Mesendoderm (in vitro differentiated cells): ENCODE measurements around the gene PLXND1.
A peak's percentile ranks its signal among the peaks of the same experiment; 100 is the strongest.

ENCODE experiments used
- DNase-seq: peaks from one replicate; pipeline ENCODE4 v3.0.0; 2013
- H2AK5ac ChIP-seq: 2 replicates; pipeline ENCODE4 v1.6.1; 2013; ENCODE audit warnings: low read length, inconsistent platforms
- H2BK120ac ChIP-seq: 2 replicates; pipeline ENCODE4 v1.6.1; 2013; ENCODE audit warnings: low read depth, mild to moderate bottlenecking, low read length, moderate library complexity, mixed read lengths
- H2BK15ac ChIP-seq: replicated peaks from 2 replicates; pipeline ENCODE4 v1.6.1; 2013; ENCODE audit warnings: low read depth, mild to moderate bottlenecking, moderate library complexity
- H2BK5ac ChIP-seq: 2 replicates; pipeline ENCODE4 v1.6.1; 2013; ENCODE audit warnings: low read length, inconsistent platforms
- H3K18ac ChIP-seq: 2 replicates; pipeline ENCODE4 v1.6.1; 2013; ENCODE audit warnings: mild to moderate bottlenecking, low read length, mixed read lengths
- H3K23ac ChIP-seq: one replicate; pipeline ENCODE4 v1.6.1; 2013; ENCODE audit warnings: low read length
- H3K27ac ChIP-seq: 2 replicates; pipeline ENCODE4 v1.5.1; 2013; ENCODE audit warnings: low read depth, mild to moderate bottlenecking, inconsistent platforms, low read length, moderate library complexity
- H3K27me3 ChIP-seq: 2 replicates; pipeline ENCODE4 v1.6.1; 2013; ENCODE audit warnings: low read length, control low read depth, mild to moderate bottlenecking, inconsistent platforms; ENCODE audit not compliant: insufficient read depth, poor library complexity
- H3K36me3 ChIP-seq: 2 replicates; pipeline ENCODE4 v1.6.1; 2013; ENCODE audit warnings: low read length, inconsistent platforms; ENCODE audit not compliant: control insufficient read depth, insufficient read depth
- H3K4ac ChIP-seq: one replicate; pipeline ENCODE4 v1.6.1; 2013; ENCODE audit warnings: low read depth, mild to moderate bottlenecking, low read length, moderate library complexity
- H3K4me1 ChIP-seq: 2 replicates; pipeline ENCODE4 v1.6.1; 2013; ENCODE audit warnings: low read depth, low read length, inconsistent platforms; ENCODE audit not compliant: control insufficient read depth
- H3K4me2 ChIP-seq: 2 replicates; pipeline ENCODE4 v1.6.1; 2013; ENCODE audit warnings: low read length
- H3K4me3 ChIP-seq: 2 replicates; pipeline ENCODE4 v1.5.1; 2013; ENCODE audit warnings: mild to moderate bottlenecking, low read length
- H3K56ac ChIP-seq: one replicate; pipeline ENCODE4 v1.6.1; 2013; ENCODE audit warnings: low read length
- H3K79me1 ChIP-seq: 2 replicates; pipeline ENCODE4 v1.6.1; 2013; ENCODE audit warnings: low read length, inconsistent platforms
- H3K79me2 ChIP-seq: 2 replicates; pipeline ENCODE4 v1.6.1; 2013; ENCODE audit warnings: mild to moderate bottlenecking, low read length; ENCODE audit not compliant: control insufficient read depth, insufficient read depth
- H3K9ac ChIP-seq: 2 replicates; pipeline ENCODE4 v1.6.1; 2013; ENCODE audit warnings: low read length, inconsistent platforms
- H4K5ac ChIP-seq: one replicate; pipeline ENCODE4 v1.6.1; 2013; ENCODE audit warnings: low read length
- H4K8ac ChIP-seq: one replicate; pipeline ENCODE4 v1.6.1; 2013; ENCODE audit warnings: low read depth, mild to moderate bottlenecking, control low read depth, low read length, moderate library complexity
- WGBS: extraction: QIAGEN DNeasy Blood & Tissue Kit; methylation state at CpG from one replicate; pipeline ENCODE4 v1.1.7; 2013; ENCODE audit warnings: low lambda C conversion rate, missing lambda C conversion rate; ENCODE audit not compliant: insufficient coverage; ENCODE audit errors: extremely low coverage; 5-methylcytosine and 5-hydroxymethylcytosine counted together

PLXND1 gene

DNA sequence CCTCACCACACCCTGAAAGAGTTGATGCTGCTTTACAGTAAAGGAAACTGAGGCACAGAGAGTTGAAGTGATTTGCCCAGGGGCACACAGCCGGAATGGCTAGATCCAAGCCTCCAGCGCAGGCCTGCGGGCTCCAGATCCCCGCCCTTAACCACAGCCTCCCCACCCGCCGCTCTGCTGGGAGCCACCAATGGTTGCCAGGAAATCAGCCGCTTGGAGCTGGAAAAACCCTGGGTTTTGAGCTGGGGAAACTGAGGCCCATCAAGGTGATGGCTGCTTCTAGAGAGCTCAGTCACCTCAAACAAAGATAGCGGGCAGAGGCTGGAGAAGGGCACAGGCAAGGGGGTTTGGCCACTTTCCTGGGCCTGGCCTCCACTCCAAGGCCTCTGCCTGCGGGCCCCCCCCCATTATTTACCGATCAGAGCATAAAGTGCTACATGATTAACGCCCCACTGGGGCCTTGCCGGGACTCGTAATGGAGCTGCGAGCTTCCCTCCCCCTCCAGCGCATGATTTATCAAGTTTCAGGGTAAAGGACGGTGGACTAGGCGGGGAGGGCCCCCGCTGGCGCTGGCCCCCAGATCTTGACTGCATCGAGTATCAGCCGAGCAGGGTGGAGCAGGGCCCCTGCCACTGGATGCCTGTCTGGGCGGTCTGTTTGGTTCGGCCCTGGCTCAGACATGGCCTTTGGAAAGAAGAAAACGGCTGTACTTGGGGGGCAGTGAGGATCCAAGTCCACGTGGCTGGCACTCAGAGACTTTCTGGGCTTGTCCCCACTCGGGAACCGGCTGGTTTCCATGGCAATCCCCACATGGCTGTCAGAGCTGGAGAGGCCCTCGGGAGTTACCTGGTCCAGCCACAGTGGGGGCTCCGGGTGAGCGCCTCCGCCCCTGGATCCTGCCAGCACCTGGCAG, 9.1 kb downstream of the PLXND1 start:
- Histone ChIP-seq H3K4ac (no peak overlapping the region), H3K79me1 (peaks cover 25% of the 10 kb centered on the region), H2AK5ac (no peak overlapping the region), H4K5ac (no peak overlapping the region), H3K4me3 (no peak overlapping the region), H3K18ac (peak overlapping the region; percentile 53), H3K27me3 (no peaks in the 10 kb centered on the region), H2BK15ac (no peak overlapping the region), H3K79me2 (peaks cover 75% of the 10 kb centered on the region), H2BK5ac (peak overlapping the region; percentile 22), H2BK120ac (no peak overlapping the region), H3K4me1 (peaks cover 36% of the 10 kb centered on the region), H3K9ac (peak overlapping the region; percentile 58), H4K8ac (no peak overlapping the region), H3K56ac (peak overlapping the region; percentile 76), H3K23ac (no peak overlapping the region), H3K27ac (peak overlapping the region; percentile 74), H3K36me3 (no peaks in the 10 kb centered on the region), H3K4me2 (no peak overlapping the region)
- DNase-seq, result no peak
- WGBS, result no CpG with 5 or more reads among the region's 31 CpGs

DNA sequence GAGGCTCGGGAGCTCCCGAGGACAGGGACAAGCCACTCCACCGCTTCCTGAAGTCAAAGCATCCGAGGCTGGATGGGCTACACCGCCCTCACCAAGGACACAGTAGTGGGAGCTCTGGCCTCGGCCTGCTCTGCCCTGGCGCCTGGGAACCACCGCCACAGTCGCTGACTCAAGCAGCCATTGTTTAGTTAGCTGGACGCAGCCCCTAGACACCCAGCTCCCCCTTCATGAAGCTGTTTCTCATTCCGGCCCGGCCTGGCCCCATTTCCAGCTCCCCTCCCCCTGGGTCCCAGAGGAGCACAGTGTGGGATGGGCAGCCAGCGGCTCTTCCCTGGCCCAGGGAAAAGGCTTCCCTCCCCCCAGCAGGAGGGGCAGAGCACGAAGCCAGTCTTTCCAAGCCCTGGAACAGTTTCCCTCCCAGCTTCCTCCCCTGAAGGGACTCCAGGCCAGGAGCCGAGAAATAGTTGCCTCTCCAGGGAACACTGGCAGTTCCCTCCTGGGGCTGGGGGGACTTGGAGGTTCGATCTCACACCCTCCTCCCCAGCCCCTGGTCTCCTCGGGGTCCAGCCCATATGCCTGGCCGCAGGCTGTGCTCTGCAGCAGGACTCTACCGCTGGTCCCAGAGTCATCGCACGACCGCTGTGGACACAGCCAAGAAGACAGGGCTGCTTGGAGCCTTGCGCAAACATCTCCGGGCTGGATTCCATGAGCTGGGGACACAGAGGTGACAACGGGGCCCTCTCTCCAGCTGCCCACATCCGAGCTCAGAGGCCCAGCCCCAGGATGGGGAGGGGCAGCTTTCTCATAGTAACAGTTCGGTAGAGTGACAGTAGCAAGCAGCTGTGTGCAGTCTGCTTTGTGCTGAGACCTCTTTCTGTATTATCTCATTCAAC, 10.0 kb downstream of the PLXND1 start:
- H3K18ac ChIP-seq, result peak overlapping the region; percentile 53
- H3K4me3 ChIP-seq, result no peak overlapping the region
- H3K79me1 ChIP-seq, result peaks cover 21% of the 10 kb centered on the region
- H2BK15ac ChIP-seq, result no peak overlapping the region
- H3K27ac ChIP-seq, result peak overlapping the region; percentile 74
- no peak overlapping the region for H3K23ac ChIP-seq
- H3K4me1 ChIP-seq, result peaks cover 37% of the 10 kb centered on the region
- peak overlapping the region; percentile 54 for H2AK5ac ChIP-seq
- no peaks in the 10 kb centered on the region for H3K36me3 ChIP-seq
- peak overlapping the region; percentile 22 for H3K4ac ChIP-seq
- H3K79me2 ChIP-seq, result peaks cover 72% of the 10 kb centered on the region
- no peak overlapping the region for H4K8ac ChIP-seq
- peak overlapping the region; percentile 76 for H3K56ac ChIP-seq
- no peak overlapping the region for H4K5ac ChIP-seq
- H3K27me3 ChIP-seq, result no peaks in the 10 kb centered on the region
- no CpG with 5 or more reads among the region's 27 CpGs for WGBS
- H3K9ac ChIP-seq, result peak overlapping the region; percentile 58
- no peak overlapping the region for H3K4me2 ChIP-seq
- H2BK120ac ChIP-seq, result peak overlapping the region; percentile 16
- DNase-seq, result peak; percentile 79
- H2BK5ac ChIP-seq, result peak overlapping the region; percentile 51

DNA sequence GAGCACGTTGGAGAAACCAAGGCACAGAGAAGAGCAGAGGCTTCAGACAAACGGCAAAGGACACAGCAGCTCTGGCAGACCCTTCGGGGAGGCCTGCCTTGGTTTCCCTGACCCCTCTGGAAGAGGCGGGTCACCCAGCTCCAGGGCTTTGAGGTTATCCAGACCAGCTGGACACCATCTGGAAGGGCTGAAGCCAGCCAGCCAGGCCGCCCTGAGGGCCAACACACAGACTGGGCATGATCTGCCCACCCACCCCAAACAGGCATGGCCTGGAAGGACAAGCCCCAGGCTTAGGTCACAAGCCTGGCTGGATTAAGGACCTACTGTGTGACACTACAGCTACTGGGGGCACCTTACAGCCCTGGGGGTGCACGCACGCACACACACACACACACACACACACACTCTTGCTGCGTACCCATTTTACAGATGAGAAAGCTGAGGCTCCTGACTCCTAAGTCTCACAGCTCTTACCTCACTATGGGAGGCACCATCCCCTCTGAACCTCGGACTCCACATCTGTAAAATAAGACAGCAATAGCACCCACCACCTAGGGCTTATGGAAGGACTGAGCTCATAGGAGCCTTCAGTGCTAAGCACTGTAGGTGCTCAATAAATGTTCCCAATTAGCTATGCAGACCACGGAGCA, 10.8 kb downstream of the PLXND1 start:
- no peak overlapping the region for H3K56ac ChIP-seq
- H2BK15ac ChIP-seq, result no peak overlapping the region
- peaks cover 20% of the 10 kb centered on the region for H3K79me1 ChIP-seq
- peaks cover 37% of the 10 kb centered on the region for H3K4me1 ChIP-seq
- no peak for DNase-seq
- no peak overlapping the region for H2BK120ac ChIP-seq
- H3K18ac ChIP-seq, result no peak overlapping the region
- H4K5ac ChIP-seq, result no peak overlapping the region
- peak overlapping the region; percentile 74 for H3K27ac ChIP-seq
- H2AK5ac ChIP-seq, result no peak overlapping the region
- no peak overlapping the region for H3K4me3 ChIP-seq
- H3K79me2 ChIP-seq, result peaks cover 71% of the 10 kb centered on the region
- no CpG with 5 or more reads among the region's 10 CpGs for WGBS
- H3K9ac ChIP-seq, result no peak overlapping the region
- H3K4ac ChIP-seq, result peak overlapping the region; percentile 22
- H4K8ac ChIP-seq, result no peak overlapping the region
- no peak overlapping the region for H3K23ac ChIP-seq
- H2BK5ac ChIP-seq, result peak overlapping the region; percentile 11
- H3K4me2 ChIP-seq, result no peak overlapping the region
- no peaks in the 10 kb centered on the region for H3K27me3 ChIP-seq
- no peaks in the 10 kb centered on the region for H3K36me3 ChIP-seq

DNA sequence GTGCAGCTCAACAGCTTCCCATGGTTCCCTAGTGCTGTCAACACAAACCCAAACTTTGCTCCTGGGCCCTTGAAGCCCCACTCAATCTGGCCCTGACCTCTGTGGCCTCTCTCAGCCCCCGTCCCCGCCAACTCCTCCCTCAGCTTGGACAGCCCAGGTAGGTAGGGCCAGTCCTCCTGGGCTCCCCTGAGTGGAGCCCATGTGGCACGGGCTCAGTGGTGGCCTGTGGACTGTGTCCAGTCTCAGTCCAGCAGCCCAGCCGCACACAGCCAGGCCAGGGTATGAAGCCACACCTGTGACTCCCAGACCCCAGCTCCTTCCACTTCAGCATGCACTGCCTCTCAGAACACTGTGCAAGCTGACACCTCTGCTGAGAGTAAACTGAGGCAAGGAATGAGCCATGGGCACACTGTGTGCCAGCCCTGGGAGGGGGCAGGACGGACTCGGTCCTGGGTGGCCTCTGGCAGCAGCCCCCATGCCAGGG, 11.5 kb downstream of the PLXND1 start:
- H3K36me3 ChIP-seq, result no peaks in the 10 kb centered on the region
- peaks cover 36% of the 10 kb centered on the region for H3K4me1 ChIP-seq
- H2BK120ac ChIP-seq, result no peak overlapping the region
- no peak overlapping the region for H3K9ac ChIP-seq
- no peaks in the 10 kb centered on the region for H3K27me3 ChIP-seq
- H3K23ac ChIP-seq, result no peak overlapping the region
- H2BK5ac ChIP-seq, result no peak overlapping the region
- no CpG with 5 or more reads among the region's 6 CpGs for WGBS
- peak overlapping the region; percentile 42 for H3K56ac ChIP-seq
- no peak overlapping the region for H3K4me2 ChIP-seq
- H2AK5ac ChIP-seq, result peak overlapping the region; percentile 29
- H3K27ac ChIP-seq, result no peak overlapping the region
- no peak overlapping the region for H3K4ac ChIP-seq
- H4K5ac ChIP-seq, result no peak overlapping the region
- peaks cover 21% of the 10 kb centered on the region for H3K79me1 ChIP-seq
- H3K18ac ChIP-seq, result no peak overlapping the region
- H4K8ac ChIP-seq, result no peak overlapping the region
- H3K4me3 ChIP-seq, result no peak overlapping the region
- peaks cover 71% of the 10 kb centered on the region for H3K79me2 ChIP-seq
- no peak overlapping the region for H2BK15ac ChIP-seq
- DNase-seq, result no peak

DNA sequence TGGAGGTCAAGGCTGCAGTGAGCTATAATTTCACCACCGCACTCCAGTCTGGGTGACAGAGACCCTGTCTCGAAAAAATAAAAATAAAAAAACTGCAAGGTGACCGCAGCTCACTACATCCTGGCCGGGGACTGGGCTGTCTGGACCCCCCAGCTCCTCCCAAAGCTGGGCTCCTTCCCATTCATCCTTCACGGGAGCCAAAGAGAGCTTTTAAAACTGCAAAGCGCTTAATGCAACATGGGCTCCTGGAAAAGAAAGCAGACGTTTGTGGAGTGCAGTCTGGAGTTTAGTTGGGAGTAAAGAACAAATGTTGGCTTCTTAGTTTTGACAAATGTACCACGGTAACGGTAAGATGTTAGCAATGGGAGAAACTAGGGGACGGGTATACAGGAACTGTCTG, 12.1 kb downstream of the PLXND1 start:
- no peak overlapping the region for H3K9ac ChIP-seq
- H4K8ac ChIP-seq, result no peak overlapping the region
- no CpG with 5 or more reads among the region's 10 CpGs for WGBS
- no peaks in the 10 kb centered on the region for H3K36me3 ChIP-seq
- H2BK5ac ChIP-seq, result no peak overlapping the region
- no peak for DNase-seq
- no peak overlapping the region for H2BK120ac ChIP-seq
- H3K18ac ChIP-seq, result no peak overlapping the region
- H3K79me1 ChIP-seq, result peaks cover 23% of the 10 kb centered on the region
- no peak overlapping the region for H4K5ac ChIP-seq
- no peak overlapping the region for H3K27ac ChIP-seq
- H2AK5ac ChIP-seq, result no peak overlapping the region
- no peak overlapping the region for H3K4me3 ChIP-seq
- peaks cover 33% of the 10 kb centered on the region for H3K4me1 ChIP-seq
- peak overlapping the region; percentile 11 for H3K4ac ChIP-seq
- H2BK15ac ChIP-seq, result no peak overlapping the region
- peaks cover 70% of the 10 kb centered on the region for H3K79me2 ChIP-seq
- no peaks in the 10 kb centered on the region for H3K27me3 ChIP-seq
- no peak overlapping the region for H3K4me2 ChIP-seq
- peak overlapping the region; percentile 17 for H3K56ac ChIP-seq
- no peak overlapping the region for H3K23ac ChIP-seq
